ENCODE measurements around the gene TNFRSF25.
"Not testable (repeated sequence)": the region's sequence is repeated elsewhere in the genome, so short reads cannot be mapped to it uniquely, and the experiment has no call there.

Gene TNFRSF25

DNA sequence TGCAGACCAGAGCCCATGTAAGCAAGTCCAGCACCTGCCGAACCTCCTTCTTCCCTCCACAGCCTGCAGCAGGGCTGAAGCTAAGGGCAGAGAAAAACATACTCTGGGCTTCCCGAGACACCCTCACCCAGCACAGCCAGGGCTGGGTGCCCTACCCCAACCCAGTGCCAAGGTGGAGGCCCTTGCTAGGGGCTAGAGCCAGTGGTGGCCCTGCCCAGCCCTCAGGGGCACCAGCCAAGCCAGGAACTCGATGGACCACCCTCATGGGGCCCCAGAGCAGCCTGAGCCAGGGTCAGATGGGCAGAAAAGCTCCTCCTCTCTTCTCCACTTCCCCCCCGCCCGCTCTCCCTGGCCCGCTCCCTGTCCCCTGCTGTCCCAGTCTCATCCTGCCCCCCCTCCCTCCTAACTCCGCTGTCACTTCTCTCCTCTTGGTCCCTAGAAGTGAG lies 15.9 kb downstream of the TNFRSF25 start:
- no peak for DNase-seq

DNA sequence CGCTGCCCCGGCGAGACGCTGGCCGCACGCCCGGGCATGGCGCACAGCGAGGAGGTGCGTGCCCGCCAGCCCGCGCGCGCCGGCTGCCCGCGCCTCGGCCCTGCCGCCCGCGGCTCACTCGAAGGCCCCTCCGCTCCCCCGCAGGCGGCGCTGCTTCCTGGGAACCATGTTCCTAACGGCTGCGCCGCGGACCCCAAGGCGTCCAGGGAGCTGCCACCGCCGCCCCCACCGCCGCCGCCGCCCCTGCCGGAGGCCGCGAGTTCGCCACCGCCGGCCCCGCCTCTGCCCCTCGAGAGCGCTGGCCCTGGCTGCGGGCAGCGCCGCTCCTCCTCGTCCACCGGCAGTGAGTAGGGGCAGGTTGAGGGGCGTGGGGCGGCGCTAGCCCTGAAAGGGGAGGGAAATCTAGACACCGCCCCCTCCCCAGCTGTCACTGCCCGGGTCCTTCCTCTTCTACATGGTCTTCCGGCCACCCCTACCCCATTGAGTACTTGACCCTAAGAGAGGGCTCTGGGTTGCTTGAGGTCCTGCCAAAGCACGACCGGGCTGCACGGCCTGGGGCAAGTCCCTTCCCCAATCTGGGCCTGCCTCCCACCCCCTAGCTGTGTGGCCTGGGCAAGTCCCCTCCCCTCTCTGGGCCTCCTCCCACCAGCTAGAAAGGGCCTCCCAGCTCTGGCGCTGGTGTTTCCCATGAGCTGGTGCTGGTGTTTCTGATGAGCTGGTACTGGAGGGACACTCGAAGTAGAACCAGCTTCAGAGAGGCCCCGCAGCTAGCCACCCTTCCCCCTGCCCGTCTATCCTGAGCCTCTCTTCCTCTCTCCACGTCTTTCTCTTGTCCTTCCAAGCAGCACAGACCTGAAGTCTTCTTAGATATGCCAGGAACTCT lies 17.0 kb downstream of the TNFRSF25 start:
- peak; percentile 43 for DNase-seq

DNA sequence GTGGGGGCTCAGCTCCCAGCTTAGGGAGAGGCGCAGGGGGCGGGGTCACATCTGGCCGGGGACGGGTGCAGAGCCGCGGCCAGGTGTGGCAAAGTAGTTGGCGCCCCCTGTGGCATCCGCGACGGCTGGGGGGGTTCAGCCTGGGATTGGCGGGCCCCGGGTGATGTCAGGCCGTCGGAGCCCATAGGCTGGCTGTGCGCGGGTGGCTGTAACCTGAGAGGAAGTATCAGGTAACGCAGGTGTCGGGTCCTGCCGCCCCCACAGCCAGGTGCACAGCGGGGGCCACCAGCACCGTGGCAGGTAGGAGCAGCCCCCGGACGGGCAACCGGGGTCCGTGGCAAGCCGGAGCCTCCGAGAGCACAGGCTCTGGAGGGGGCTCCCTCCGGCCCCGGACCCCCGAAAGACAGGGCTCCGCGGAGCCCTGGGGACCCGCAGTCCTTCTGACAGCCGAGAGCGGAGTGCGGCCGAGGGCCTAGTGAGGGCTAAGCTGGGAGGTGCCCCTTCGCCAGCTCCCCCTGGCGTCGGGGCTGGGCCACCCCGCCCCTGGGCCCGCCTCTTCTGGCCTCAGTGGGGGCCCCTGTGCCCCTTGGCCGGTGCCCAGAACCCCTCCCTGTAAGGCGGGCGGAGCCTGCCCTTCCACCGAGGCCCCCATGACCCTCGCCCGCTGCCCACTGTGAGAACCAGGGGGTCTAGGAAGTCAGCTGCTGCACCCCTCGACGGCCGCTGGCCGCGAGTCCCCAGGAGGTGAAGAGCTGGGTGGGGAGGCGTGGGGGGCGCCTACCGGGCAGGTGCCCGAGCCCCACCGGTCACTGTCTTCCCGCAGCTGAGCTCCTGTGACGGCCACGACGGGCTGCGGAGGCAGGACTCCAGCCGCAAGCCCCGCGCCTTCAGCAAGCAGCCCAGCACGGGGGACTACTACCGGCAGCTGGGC lies 17.9 kb downstream of the TNFRSF25 start:
- DNase-seq: peak; percentile 58

DNA sequence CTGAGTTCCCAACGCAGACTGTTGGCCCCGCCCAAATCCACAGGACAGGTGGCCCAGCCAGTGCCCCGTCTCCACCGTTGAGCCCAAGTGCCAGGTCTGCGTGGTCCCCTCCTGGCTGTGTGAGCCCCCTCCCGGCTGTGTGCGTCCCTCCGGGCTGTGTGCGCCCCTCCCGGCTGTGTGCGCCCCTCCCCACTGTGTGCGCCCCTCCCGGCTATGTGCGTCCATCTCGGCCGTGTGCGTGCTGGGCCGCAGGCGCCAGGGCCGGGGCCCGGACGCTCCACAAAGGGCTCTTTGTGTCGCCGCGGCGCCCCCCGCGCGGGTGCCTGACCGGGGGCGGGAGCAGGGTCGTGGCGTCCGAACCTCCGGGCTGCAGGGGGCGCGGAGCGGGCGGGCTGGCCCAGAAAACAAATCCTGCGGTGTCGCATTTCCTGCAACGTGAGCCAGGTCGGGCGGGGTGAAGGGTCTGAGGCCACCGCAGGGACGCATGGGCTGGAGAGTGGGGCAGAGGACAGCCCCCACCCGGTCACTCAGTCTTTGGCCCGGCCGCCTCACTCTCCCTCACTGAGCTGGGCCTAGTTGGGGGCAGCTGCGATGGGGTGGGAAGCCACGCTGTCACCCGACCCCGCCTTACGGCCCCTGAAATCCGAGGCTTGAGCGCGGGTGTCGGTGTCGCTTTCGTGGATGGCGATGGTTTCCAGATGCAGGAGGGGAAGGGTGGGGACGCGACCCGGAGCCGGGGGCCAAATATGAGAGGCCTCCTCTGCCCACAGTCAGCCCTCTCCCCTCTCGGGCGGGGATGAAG lies 18.8 kb downstream of the TNFRSF25 start:
- DNase-seq: no peak

DNA sequence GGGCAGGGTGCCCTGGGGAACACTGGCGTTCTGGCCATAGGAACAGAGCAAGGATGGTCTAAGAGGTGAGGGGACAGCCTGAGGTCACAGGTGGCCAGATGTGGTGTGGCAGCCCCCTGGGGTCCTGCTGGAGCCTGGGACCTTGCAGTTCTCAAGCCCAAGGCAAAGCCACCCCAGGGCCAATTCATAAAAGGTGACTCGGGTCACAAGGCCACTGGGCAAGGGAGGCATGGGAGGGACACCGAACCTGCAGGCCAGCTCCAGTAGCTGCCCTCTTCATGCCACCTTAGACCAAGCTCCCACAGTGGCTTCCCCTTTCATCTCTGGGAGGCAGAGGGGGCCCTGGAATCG lies 19.3 kb downstream of the TNFRSF25 start:
- DNase-seq: no peak

DNA sequence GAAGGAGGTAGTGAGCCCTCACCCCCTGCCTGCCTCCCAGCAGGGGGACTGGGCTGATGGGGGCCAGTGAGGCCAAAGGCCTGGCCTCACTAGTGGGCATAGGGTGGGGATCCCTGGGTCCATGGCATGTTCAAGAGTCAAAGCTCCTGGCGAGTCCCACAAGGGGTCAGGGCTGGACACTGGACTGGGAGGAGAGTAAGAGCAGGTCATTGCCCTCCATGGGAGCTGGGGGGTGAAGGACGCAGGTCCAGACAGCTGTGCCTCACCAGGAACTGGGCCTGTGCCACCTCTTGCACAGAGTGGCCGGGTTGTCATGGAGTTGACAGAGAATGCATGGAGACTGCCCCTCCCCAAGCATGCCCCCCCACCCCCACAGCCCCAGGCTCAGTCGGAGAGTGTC lies 20.0 kb downstream of the TNFRSF25 start:
- not testable (repeated sequence) for DNase-seq

DNA sequence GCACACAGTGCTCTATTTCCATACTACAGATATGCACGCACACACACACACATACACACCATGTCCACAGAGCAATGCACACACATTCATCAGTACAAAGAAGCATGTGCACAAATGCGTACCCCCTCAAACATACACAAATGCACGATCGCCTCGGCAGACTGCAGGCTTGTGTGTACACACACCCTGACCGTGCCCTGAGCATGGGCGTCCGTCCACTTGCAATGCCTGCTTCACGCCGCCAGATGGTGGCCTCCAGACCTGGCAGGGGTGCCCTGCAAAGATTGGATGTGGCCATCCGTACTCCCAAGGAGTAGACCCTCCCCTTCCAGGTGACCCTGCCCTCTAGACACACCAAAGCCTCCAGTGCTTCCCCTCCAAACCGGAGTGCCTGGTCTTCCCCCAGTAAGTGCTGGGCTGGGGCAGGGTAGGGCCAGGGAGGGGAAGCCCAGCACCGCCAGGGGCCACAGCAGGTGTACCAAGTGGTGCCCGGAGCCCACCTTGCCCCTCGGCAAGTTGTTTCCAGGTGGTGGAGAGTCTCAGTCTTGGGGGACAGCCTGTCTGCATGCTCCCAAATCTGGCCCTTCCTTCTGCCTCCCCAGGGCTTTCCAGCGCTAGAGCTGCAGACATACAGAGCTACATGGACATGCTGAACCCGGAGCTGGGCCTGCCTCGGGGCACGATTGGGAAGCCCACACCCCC lies 20.8 kb downstream of the TNFRSF25 start:
- DNase-seq: no peak

DNA sequence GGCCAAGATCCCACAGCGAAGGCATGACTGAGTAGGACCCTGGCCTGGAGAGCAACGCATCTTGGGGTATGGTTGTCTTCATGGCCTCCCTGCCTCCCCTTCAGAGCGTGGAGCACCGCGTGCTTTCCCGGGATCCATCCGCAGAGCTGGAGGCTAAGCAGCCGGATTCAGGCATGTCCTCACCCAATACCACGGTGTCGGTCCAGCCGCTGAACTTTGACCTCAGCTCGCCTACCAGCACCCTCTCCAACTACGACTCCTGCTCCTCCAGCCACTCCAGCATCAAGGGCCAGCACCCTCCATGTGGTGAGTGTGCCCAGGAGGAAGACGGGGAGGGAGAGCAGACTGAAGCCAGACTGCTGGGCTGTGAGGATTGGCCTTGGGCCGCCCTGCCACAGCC lies 21.6 kb downstream of the TNFRSF25 start:
- no peak for DNase-seq

DNA sequence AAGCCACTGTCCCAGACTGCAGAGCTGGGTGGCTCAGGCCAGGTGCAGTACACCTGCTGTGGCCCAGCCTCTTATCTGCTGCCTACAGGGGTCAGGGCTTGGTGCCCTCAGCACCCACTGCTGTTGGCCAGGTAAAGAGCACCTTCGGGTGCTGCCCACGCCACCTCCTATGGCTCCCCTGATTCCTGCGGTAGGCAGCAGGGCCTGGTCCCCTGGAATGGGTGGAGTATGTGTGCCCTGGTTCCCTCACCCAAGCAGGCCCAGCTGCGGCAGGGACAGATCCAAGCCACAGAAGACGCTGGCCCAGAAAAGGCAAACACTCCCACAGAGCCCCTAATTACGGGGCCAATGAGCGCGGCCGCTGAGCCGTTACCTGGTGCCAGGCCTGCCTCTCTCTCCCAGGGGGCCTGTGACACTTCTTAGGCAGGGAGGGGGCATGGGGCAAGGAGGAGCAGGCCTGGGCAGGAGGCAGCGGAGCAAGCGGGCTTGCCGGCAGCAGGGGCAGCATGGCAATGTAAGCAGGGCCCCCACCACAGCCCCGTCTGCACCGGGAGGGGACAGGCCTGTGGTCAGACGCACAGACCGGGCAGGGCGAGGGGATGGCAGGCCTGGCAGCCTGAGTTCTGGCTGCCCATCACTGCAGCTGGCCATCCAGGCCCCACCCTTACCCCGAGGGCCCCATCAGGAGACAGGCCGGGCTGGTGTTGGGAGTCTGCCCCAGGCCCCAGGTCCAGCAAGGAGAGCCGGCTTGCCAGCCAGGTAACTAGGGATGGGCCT lies 22.4 kb downstream of the TNFRSF25 start:
- no peak for DNase-seq

DNA sequence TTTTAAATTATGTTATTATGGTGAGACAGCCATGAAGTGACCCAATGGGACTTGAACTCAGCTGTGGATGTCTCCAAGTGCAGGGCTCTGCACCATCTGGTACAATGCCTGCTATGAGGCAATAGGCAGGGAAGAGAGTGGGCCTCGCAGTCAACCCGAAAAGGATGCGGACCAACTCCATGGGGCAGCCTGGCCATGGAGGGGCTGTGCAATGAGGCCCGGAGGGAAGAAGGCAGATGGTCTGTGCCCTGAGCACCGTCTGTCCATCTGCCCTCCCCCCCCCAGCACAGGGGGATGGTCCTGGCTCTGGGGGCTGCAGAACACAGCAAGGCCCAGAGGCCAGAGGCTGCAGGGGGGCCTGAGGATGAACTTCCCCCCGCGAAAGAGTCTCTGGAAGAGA lies 24.4 kb downstream of the TNFRSF25 start:
- no peak for DNase-seq

DNA sequence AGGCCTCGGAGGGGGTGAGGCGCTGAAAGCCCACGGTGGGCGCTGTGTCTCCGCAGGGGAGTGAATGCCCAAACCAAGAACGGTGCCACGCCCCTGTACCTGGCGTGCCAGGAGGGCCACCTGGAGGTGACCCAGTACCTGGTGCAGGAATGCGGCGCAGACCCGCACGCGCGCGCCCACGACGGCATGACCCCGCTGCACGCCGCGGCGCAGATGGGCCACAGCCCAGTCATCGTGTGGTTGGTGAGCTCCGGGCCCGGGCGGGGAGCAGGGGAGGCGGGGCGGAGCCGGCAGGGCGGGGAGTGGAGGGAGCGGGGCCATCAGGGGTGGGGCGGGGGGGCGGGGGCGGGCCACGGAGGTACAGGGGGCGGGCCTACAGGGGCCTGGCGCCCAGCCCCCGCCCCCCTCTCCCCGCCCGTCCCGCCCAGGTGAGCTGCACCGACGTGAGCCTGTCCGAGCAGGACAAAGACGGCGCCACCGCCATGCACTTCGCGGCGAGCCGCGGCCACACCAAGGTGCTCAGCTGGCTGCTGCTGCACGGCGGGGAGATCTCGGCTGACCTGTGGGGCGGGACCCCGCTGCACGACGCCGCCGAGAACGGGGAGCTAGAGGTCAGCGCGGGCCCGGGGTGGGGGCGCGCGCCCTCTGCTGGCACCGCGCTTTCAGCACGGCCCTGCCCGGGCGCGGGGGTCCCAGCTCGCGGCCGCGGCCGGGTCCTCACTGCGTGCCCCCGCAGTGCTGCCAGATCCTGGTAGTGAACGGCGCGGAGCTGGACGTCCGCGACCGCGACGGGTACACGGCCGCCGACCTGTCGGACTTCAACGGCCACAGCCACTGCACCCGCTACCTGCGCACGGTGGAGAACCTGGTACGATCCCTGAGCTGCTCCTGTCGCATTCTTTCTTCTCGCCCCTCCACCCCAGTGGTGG lies 25.5 kb downstream of the TNFRSF25 start:
- peak; percentile 71 for DNase-seq

DNA sequence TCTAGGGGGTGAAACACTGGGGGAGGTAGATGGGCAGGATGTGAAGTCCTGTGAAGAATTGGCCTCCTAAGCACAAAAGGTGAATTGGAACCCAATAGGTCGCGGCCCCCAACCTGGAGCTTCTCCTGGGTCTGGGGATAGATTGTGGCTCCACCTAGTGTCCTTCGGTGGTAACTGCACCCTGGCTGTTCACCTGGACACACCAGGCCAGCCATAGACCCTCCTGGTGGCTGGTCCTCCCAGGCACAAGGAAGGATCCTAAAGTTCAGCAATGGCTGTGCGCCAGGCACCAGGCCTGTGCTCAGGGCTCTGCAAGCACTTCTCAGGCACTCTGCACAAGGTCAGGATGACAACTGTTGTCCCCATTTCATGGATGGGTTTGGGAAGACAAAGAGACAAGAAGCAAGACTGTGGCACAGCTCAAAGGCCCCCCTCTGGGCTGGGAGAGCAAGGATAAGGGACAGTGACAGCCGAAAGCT lies 27.9 kb downstream of the TNFRSF25 start:
- peak; percentile 63 for DNase-seq

DNA sequence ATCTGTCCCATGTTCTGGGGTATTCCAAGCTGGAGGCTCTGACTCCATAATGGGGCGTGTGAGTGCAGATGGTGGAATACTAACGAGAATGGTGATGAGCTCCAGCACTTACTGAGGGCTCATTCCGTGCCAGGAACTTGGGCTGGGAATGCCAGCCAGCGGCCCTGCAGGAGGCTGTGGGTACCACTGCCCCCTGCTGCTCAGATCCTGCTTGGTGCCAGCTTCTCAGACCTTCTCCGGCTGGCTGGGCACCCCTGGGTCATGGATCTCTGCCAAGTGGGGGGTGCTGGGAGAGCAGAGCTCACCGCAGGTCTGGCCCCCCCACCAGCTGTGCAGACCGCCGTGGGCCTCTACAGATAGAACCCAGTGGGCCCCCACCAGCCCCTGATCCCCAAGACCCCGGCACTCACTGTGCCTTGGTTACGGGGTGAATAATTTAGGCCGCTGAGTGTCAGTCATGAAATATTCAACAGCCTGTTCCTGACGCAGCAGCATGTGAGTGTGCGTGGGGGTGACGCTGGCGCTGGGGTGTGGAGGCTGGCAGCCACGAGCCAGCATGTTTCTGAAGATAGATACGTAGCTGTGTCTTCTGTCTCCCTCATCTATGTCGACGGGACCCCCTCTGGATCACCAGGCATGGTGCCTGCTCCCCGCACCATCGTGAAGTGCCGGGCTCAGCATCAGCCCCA lies 28.8 kb downstream of the TNFRSF25 start:
- DNase-seq: not testable (repeated sequence)

DNA sequence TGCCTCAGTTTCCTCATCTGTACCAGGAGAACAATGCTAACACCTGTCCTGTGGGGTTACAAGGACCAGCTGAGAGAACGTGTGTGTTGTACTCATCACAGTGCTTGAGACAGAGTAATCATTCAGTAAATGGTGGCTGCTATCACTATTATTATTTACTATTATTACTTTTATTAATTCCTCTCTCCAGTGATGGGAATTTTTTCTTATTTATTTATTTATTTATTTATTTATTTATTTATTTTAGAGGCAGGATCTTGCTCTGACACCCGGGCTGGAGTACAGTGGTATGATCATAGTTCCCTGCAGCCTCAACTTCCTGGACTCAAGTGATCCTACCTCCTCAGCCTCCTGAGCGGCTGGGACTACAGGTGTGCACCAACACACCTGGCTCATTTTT lies 29.7 kb downstream of the TNFRSF25 start:
- not testable (repeated sequence) for DNase-seq

DNA sequence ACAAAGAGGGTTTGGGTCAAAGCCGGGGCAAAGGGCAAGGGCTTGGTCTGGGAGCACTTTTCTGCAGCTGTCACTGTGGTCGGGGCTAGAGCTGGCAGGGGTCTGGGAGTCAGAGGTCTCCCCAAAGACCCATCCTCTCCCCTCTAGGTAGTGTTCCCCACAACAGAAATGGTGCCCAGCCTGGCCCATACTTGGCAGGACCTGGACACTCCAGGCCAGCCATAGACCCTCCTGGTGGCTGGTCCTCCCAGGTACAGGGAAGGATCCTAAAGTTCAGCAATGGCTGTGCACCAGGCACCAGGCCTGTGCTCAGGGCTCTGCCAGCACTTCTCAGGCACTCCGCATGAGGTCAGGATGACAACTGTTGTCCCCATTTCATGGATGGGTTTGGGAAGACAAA lies 30.4 kb downstream of the TNFRSF25 start:
- no peak for DNase-seq

DNA sequence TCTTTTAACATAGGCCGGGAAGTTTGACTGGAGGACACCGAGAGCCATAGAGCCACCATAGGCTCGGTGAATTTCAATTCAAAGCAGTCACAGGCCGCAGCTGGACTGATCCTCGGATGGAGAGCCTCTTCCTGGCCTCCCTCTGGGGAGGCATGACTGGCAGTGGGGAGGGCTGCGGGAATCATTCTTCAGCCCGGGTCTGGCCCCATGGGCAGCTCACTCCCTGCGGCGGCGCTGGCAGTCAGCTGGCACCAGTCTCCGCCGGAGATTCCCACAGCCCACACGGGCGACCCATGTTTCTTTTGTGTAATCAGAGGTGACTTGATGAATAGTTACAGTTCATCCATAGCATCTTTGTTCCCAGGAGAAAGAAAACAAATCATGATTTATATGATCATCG lies 30.8 kb downstream of the TNFRSF25 start:
- DNase-seq: no peak

DNA sequence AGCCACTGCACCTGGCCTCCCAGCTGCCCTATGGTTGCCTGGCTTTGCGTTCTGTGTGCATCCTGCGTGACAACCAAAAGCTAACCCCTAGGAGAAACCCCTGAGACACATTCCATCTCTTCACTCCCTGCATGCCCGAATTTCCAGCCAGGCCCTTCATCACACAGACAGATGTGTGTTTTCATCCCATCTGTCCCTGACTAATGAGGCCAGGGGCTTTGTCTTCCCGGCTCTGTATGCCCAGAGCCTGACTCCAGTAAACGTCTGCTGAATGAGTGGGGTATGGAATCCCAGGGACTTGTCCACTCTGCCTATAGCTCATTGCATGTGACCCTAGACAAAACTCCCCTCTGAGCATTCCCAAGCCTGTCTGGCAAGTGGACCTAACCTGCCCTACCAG lies 31.8 kb downstream of the TNFRSF25 start:
- DNase-seq: no peak

DNA sequence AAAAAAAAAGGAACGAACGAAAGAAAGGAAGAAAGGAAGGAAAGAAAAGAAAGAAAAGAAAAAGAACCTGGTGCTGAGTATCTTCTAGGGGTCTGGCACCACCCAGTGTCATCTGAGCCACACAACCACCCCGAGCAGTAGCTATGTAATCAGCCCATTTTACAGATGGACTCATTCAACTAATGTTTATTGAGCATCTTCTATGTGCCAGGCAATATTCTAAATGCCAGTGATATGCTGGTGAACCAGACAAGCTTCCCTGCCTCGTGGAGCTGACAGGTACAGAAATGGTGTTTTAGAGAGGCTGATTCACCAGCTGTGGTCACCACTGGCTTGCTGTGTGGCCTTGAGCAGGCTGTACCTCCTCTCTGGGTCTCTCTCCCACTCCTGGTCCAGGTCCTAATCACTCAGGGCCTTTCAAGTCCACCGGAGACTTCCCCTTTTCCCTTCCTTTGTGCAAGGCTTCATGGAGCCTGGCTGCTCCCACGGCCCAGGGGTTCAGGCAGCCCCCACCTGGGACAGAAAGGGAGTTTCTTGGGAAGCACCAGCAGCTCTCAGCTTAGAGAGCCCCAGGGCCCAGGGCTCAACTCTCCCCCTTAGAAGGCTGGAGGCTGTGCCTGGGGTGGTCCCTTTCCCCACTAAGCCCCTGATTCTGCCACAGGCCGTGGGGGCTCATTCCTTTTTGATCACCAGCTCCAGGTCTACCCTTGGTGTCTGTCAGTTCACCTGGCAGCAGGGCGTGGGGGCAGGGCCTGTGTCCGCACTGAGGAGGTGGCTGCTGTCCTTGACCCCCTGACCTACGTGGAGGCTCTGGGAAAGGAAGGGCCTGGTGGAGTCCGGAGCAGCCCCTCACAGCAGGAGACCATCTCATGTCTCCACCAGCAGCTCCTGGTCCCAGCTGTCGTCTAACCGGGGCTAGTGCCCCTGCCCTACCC lies 34.1 kb downstream of the TNFRSF25 start:
- not testable (repeated sequence) for DNase-seq

Measured in T-helper 9 cell (primary cell).